HL-60 (cell line): ENCODE results near the gene USP10.

Source experiments
- DNase-seq, 2 experiments: peaks; one replicate each; pipeline ENCODE4 v3.0.0-alpha.2; 2010 to 2020; ENCODE audit warnings: low read depth in 1 of 2, low spot score in 1 of 2
- H3K27ac ChIP-seq: fragments of 250-450 bp; sonication (Bioruptor Pico); replicated peaks from 2 replicates; pipeline ENCODE4 v1.5.1; 2020; ENCODE audit warnings: mild to moderate bottlenecking, moderate library complexity
- H3K27me3 ChIP-seq: fragments of 250-450 bp; sonication (Bioruptor Pico); 2 replicates; pipeline ENCODE4 v1.5.1; 2021; ENCODE audit warnings: mild to moderate bottlenecking, moderate library complexity; ENCODE audit not compliant: insufficient read depth, poor library complexity, severe bottlenecking
- H3K4me3 ChIP-seq: replicated peaks from 2 replicates; pipeline ENCODE4 v1.5.1; 2011; ENCODE audit warnings: mild to moderate bottlenecking, control low read depth, low read length; ENCODE audit not compliant: insufficient read depth
- GABPA ChIP-seq: IDR thresholded peaks from 2 replicates; pipeline ENCODE4 v1.6.1; 2012; ENCODE audit warnings: low read depth
- POLR2AphosphoS5 ChIP-seq: IDR thresholded peaks from 2 replicates; pipeline ENCODE4 v1.6.1; 2012; ENCODE audit warnings: low read depth
- SPI1 ChIP-seq: IDR thresholded peaks from 2 replicates; pipeline ENCODE4 v1.6.1; 2012; ENCODE audit warnings: low read depth, mild to moderate bottlenecking, borderline replicate concordance
- TF ChIP-seq, protein P1 (sequence below): IDR thresholded peaks from 2 replicates; pipeline ENCODE4 v1.6.1; 2012; ENCODE audit warnings: low read depth; ENCODE audit not compliant: insufficient replicate concordance
- TF ChIP-seq, protein P2 (sequence below): IDR thresholded peaks from one replicate; pipeline ENCODE4 v1.5.1; 2011; ENCODE audit warnings: low read length, control low read depth, inconsistent platforms; ENCODE audit not compliant: insufficient read depth

USP10 gene

DNA sequence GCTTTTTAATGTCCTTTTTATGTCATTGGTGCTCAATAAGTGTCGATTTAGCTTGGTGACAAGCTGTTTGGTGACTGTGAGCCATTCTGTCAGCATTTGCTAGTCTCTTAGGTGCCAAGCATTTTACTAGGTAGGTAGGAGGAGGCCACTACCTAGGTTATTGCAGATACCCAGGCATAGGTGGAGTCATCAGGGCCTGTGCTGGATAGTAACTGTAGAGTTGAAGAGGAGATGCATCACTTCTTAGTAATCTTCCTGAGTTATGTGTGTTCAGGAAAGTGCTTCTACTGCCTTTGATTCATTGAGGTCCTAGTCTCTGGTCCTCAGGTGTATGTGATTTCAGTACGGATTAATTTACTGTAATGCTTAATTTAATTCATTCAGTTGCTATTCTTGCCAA is 17.7 kb downstream of the USP10 start:
- H3K4me3 ChIP-seq = no peak overlapping the region
- no peak overlapping the region for H3K27ac ChIP-seq
- DNase-seq = no peak
- no peaks in the 10 kb centered on the region for H3K27me3 ChIP-seq
- no peak for TF ChIP-seq SPI1
- no peak for TF ChIP-seq GABPA
- TF ChIP-seq, protein P1, sequence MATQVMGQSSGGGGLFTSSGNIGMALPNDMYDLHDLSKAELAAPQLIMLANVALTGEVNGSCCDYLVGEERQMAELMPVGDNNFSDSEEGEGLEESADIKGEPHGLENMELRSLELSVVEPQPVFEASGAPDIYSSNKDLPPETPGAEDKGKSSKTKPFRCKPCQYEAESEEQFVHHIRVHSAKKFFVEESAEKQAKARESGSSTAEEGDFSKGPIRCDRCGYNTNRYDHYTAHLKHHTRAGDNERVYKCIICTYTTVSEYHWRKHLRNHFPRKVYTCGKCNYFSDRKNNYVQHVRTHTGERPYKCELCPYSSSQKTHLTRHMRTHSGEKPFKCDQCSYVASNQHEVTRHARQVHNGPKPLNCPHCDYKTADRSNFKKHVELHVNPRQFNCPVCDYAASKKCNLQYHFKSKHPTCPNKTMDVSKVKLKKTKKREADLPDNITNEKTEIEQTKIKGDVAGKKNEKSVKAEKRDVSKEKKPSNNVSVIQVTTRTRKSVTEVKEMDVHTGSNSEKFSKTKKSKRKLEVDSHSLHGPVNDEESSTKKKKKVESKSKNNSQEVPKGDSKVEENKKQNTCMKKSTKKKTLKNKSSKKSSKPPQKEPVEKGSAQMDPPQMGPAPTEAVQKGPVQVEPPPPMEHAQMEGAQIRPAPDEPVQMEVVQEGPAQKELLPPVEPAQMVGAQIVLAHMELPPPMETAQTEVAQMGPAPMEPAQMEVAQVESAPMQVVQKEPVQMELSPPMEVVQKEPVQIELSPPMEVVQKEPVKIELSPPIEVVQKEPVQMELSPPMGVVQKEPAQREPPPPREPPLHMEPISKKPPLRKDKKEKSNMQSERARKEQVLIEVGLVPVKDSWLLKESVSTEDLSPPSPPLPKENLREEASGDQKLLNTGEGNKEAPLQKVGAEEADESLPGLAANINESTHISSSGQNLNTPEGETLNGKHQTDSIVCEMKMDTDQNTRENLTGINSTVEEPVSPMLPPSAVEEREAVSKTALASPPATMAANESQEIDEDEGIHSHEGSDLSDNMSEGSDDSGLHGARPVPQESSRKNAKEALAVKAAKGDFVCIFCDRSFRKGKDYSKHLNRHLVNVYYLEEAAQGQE = no peak
- TF ChIP-seq POLR2AphosphoS5 = no peak
- TF ChIP-seq, protein P2, sequence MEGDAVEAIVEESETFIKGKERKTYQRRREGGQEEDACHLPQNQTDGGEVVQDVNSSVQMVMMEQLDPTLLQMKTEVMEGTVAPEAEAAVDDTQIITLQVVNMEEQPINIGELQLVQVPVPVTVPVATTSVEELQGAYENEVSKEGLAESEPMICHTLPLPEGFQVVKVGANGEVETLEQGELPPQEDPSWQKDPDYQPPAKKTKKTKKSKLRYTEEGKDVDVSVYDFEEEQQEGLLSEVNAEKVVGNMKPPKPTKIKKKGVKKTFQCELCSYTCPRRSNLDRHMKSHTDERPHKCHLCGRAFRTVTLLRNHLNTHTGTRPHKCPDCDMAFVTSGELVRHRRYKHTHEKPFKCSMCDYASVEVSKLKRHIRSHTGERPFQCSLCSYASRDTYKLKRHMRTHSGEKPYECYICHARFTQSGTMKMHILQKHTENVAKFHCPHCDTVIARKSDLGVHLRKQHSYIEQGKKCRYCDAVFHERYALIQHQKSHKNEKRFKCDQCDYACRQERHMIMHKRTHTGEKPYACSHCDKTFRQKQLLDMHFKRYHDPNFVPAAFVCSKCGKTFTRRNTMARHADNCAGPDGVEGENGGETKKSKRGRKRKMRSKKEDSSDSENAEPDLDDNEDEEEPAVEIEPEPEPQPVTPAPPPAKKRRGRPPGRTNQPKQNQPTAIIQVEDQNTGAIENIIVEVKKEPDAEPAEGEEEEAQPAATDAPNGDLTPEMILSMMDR = no peak

- TF ChIP-seq GABPA (no peak), SPI1 (no peak), POLR2AphosphoS5 (no peak)
- Histone ChIP-seq H3K27ac (no peak overlapping the region), H3K4me3 (no peak overlapping the region), H3K27me3 (no peaks in the 10 kb centered on the region)
- no peak for DNase-seq
These were observed 20.4 kb downstream of the USP10 start for GRCh38 chr16:84720177-84720579.

- Histone ChIP-seq H3K27me3 (no peaks in the 10 kb centered on the region), H3K4me3 (no peak overlapping the region), H3K27ac (no peak overlapping the region)
- TF ChIP-seq, protein P2 = no peak
- no peak for TF ChIP-seq POLR2AphosphoS5
- TF ChIP-seq, protein P1 = no peak
- no peak for TF ChIP-seq GABPA
- TF ChIP-seq SPI1 = no peak
- DNase-seq = no peak
These were observed 22.3 kb downstream of the USP10 start for GRCh38 chr16:84722068-84722467.

GRCh38 chr16:84723906-84724305 is 24.1 kb downstream of the USP10 start:
- Histone ChIP-seq H3K27me3 (no peaks in the 10 kb centered on the region), H3K27ac (no peak overlapping the region; the same call in 1 of the 2 replicates), H3K4me3 (no peak overlapping the region)
- TF ChIP-seq GABPA = no peak
- no peak for TF ChIP-seq SPI1
- no peak for TF ChIP-seq POLR2AphosphoS5
- TF ChIP-seq, protein P2 = no peak
- TF ChIP-seq, protein P1 = no peak
- DNase-seq = no peak
